Activated T-cell treated with anti-CD3 and anti-CD28 coated beads, Interleukin-2, amount 50 U/mL, for 48 hours (primary cell): ENCODE data around the gene HIC2.
A peak's percentile ranks its signal among the peaks of the same experiment; 100 is the strongest.
"Not testable (repeated sequence)": the region's sequence is repeated elsewhere in the genome, so short reads cannot be mapped to it uniquely, and the experiment has no call there.

Source experiments
- DNase-seq, 2 experiments: peaks; one replicate each; pipeline ENCODE4 v3.0.0-alpha.2; 2020

HIC2 gene

GRCh38 chr22:21417227-21417746, at the start of gene HIC2:
TSS of gene HIC2 (plus strand) at chr22:21417371. CDS start at chr22:21442832, 25,461 bp downstream.
- not testable (repeated sequence) for DNase-seq

GRCh38 chr22:21368603-21369310, 48.4 kb upstream of the HIC2 start:
- DNase-seq = not testable (repeated sequence)

- not testable (repeated sequence) for DNase-seq
Observed at GRCh38 chr22:21375880-21376279, 41.3 kb upstream of the HIC2 start.

GRCh38 chr22:21383701-21384467, 33.3 kb upstream of the HIC2 start, which contains the start of gene RIMBP3B:
TSS of gene RIMBP3B (plus strand) at chr22:21383751. CDS start at chr22:21383859, 108 bp downstream.
- not testable (repeated sequence) for DNase-seq

- DNase-seq = not testable (repeated sequence)
Observed at GRCh38 chr22:21384468-21385357, 32.5 kb upstream of the HIC2 start.

- DNase-seq = not testable (repeated sequence)
Observed at GRCh38 chr22:21389480-21389879, 27.7 kb upstream of the HIC2 start.

- not testable (repeated sequence) for DNase-seq
Observed at GRCh38 chr22:21390013-21390412, 27.2 kb upstream of the HIC2 start.

GRCh38 chr22:21394613-21395012, 22.6 kb upstream of the HIC2 start:
- DNase-seq = not testable (repeated sequence)

- DNase-seq = not testable (repeated sequence)
Observed at GRCh38 chr22:21401197-21401969, 15.8 kb upstream of the HIC2 start.

- not testable (repeated sequence) for DNase-seq
Observed at GRCh38 chr22:21402763-21403314, 14.3 kb upstream of the HIC2 start.

GRCh38 chr22:21407139-21407538, 10.0 kb upstream of the HIC2 start:
- not testable (repeated sequence) for DNase-seq

- DNase-seq = not testable (repeated sequence)
Observed at GRCh38 chr22:21407792-21408191, 9.4 kb upstream of the HIC2 start.

GRCh38 chr22:21416375-21416774, 796 bp upstream of the HIC2 start:
- not testable (repeated sequence) for DNase-seq

- peak; percentile 25 to 38 for DNase-seq
Observed at GRCh38 chr22:21417853-21418252, 682 bp downstream of the HIC2 start.

GRCh38 chr22:21418974-21419638, 1.9 kb downstream of the HIC2 start:
- not testable (repeated sequence) for DNase-seq

- DNase-seq = not testable (repeated sequence)
Observed at GRCh38 chr22:21420180-21420763, 3.1 kb downstream of the HIC2 start.

GRCh38 chr22:21424084-21424709, 7.0 kb downstream of the HIC2 start:
- DNase-seq = not testable (repeated sequence)

GRCh38 chr22:21434378-21435233, 17.4 kb downstream of the HIC2 start:
- not testable (repeated sequence) for DNase-seq
